Psoas muscle (tissue), 8 donors: Measurements from ENCODE around the gene SFSWAP. TPM values are rescaled to one million over a fixed set of nuclear protein-coding genes. Genes with fewer than 3 reads are reported as not detected.
"Not testable (repeated sequence)": the region's sequence is repeated elsewhere in the genome, so short reads cannot be mapped to it uniquely, and the experiment has no call there.

Experiments used
- ATAC-seq, 4 donors: fragments of 200-7000 bp; cut with Tn5 transposase; one replicate each; pipeline ENCODE4 v1.9.1; 2020; ENCODE audit warnings: moderate library complexity in 3 of 4, mild to moderate bottlenecking in 2 of 4
- DNase-seq, 2 donors: peaks; one replicate each; pipeline ENCODE4 v3.0.0-alpha.2; 2020
- H3K27ac ChIP-seq: fragments of 200-600 bp; one replicate; pipeline ENCODE4 v1.8.0; 2022
- H3K27me3 ChIP-seq, 3 donors: fragments of 200-600 bp in 1 of 3; one replicate each; pipeline versions ENCODE4 v1.6.1 to v1.8.0; 2013 to 2022; ENCODE audit warnings: low read length in 2 of 3, mild to moderate bottlenecking in 2 of 3, moderate library complexity in 1 of 3; ENCODE audit not compliant: insufficient read depth in 3 of 3
- H3K36me3 ChIP-seq, 2 donors: fragments of 200-600 bp in 1 of 2; one replicate each; pipeline versions ENCODE4 v1.6.1 to v1.8.0; 2013 to 2022; ENCODE audit warnings: low read depth in 1 of 2, mild to moderate bottlenecking in 1 of 2, moderate library complexity in 1 of 2; ENCODE audit not compliant: insufficient read depth in 1 of 2
- H3K4me1 ChIP-seq: fragments of 200-600 bp; one replicate; pipeline ENCODE4 v1.8.0; 2022
- H3K4me3 ChIP-seq: fragments of 200-600 bp; one replicate; pipeline ENCODE4 v1.8.0; 2022; ENCODE audit warnings: mild to moderate bottlenecking
- H3K9me3 ChIP-seq: fragments of 200-600 bp; one replicate; pipeline ENCODE4 v1.8.0; 2022
- CTCF ChIP-seq: fragments of 200-600 bp; IDR thresholded peaks from one replicate; pipeline ENCODE4 v1.8.0; 2022; ENCODE audit warnings: antibody characterized with exemption
- WGBS, 3 donors: extraction: QIAGEN DNeasy Blood & Tissue Kit; methylation state at CpG; one replicate each; pipeline versions ENCODE4 v1.1.6 to v1.1.7; 2013; 5-methylcytosine and 5-hydroxymethylcytosine counted together
- intact Hi-C, 2 donors: fragments of 100-400 bp; cut with DNase I; formaldehyde crosslinking; loops; one replicate each; pipeline versions ENCODE4 v1.11.0 to v1.14.2; 2022
- polyA plus RNA-seq, 3 donors: library from polyadenylated mRNA; stranded (reverse); fragments of 200-250 nt; gene quantifications; one replicate each; pipeline ENCODE4 v1.2.3, GENCODE V29; 2013
- total RNA-seq, 4 donors: library from RNA; stranded (reverse); fragmentation: NEBNext Ultra II Directional in 2 of 4; extraction: Animal tissue kit (Norgen Biotek cat#: 25700) in 2 of 4; gene quantifications; one replicate each; pipeline versions ENCODE4 v1.2.1 to v1.2.4, GENCODE V29; 2021 to 2023
- donor health status: healthy with polysubstance abuse.
- donor health status: DM: no; HTN: no; CAD: no; lungs with moderate emphysema.
- donor health status: Bipolar disorder and iron deficiency.
- donor health status: healthy.
- donor health status: DM: yes; HTN: yes; CAD: no.
- donor health status: DM: no; HTN: no; CAD: no.
- donor health status: DM: no; HTN: no; CAD: no.
- donor health status: DM: yes; HTN: yes; CAD: no.

SFSWAP gene
- total and polyA plus RNA-seq, 7 donors, result 19.4 to 34.3 (median 23.5) TPM

- Histone ChIP-seq H3K36me3 (peaks cover 8 to 69% of the 10 kb centered on the region in 2 donors), H3K9me3 (no peaks in the 10 kb centered on the region), H3K4me1 (peaks cover 7% of the 10 kb centered on the region), H3K27ac (no peak overlapping the region), H3K4me3 (no peak overlapping the region), H3K27me3 (no peaks in the 10 kb centered on the region)
- WGBS, 3 donors, result 82 to 85% (median 84%) methylated on average over 2 of the region's 2 CpGs
- intact Hi-C loops, result no loop called here
- TF ChIP-seq CTCF, result no peak
- no peak for DNase-seq
- ATAC-seq, result no peak
Observed at GRCh38 chr12:131740626-131741025, 29.7 kb downstream of the SFSWAP start.

- H3K4me1 ChIP-seq, intact Hi-C loops, DNase-seq, ATAC-seq, H3K9me3 ChIP-seq, H3K4me3 ChIP-seq, H3K27me3 ChIP-seq, H3K27ac ChIP-seq: not testable (repeated sequence)
- H3K36me3 ChIP-seq, result peaks cover 8 to 80% of the 10 kb centered on the region in 2 donors
- WGBS, 3 donors, result 96 to 100% (median 99%) methylated on average over 3 of the region's 3 CpGs
Observed at GRCh38 chr12:131742761-131743160, 31.9 kb downstream of the SFSWAP start.

- H3K4me3 ChIP-seq, H3K27me3 ChIP-seq, ATAC-seq, intact Hi-C loops, H3K27ac ChIP-seq, H3K9me3 ChIP-seq, DNase-seq, H3K4me1 ChIP-seq: not testable (repeated sequence)
- WGBS, 3 donors, result 97 to 99% (median 99%) methylated on average over 8 of the region's 8 CpGs
- peaks cover 8 to 86% of the 10 kb centered on the region in 2 donors for H3K36me3 ChIP-seq
Observed at GRCh38 chr12:131743410-131743809, 32.5 kb downstream of the SFSWAP start.

- 97 to 100% (median 98%) methylated on average over 4 of the region's 4 CpGs for WGBS, 3 donors
- H3K36me3 ChIP-seq, result peaks cover 8 to 89% of the 10 kb centered on the region in 2 donors
Observed at GRCh38 chr12:131743880-131744279, 33.0 kb downstream of the SFSWAP start.

GRCh38 chr12:131744675-131745074 lies 33.8 kb downstream of the SFSWAP start:
- ATAC-seq, intact Hi-C loops: not testable (repeated sequence)
- WGBS, 3 donors, result 93 to 100% (median 93%) methylated on average over 1 of the region's 1 CpG

More at GRCh38 chr12:131743880-131744279, 33.0 kb downstream of the SFSWAP start:
- H3K4me1 ChIP-seq, H3K27me3 ChIP-seq, H3K27ac ChIP-seq, DNase-seq, H3K9me3 ChIP-seq, intact Hi-C loops, ATAC-seq, H3K4me3 ChIP-seq: not testable (repeated sequence)

GRCh38 chr12:131745706-131746105 lies 34.8 kb downstream of the SFSWAP start:
- no peak overlapping the region for H3K4me3 ChIP-seq
- TF ChIP-seq CTCF, result no peak
- WGBS, 3 donors, result 96 to 98% (median 97%) methylated on average over 7 of the region's 7 CpGs
- H3K36me3 ChIP-seq, result peaks cover 2 to 84% of the 10 kb centered on the region in 2 donors
- DNase-seq (no peak), ATAC-seq (no peak)
- no peaks in the 10 kb centered on the region for H3K27me3 ChIP-seq
- H3K9me3 ChIP-seq, result no peaks in the 10 kb centered on the region
- no peaks in the 10 kb centered on the region for H3K4me1 ChIP-seq
- intact Hi-C loops, result no loop called here
- H3K27ac ChIP-seq, result no peak overlapping the region

More at GRCh38 chr12:131744675-131745074, 33.8 kb downstream of the SFSWAP start:
- not testable (repeated sequence) for H3K27ac ChIP-seq, H3K27me3 ChIP-seq, H3K4me3 ChIP-seq, DNase-seq, H3K9me3 ChIP-seq, H3K4me1 ChIP-seq
- H3K36me3 ChIP-seq, result peaks cover 8 to 89% of the 10 kb centered on the region in 2 donors
